K562 (cell line): ENCODE results near the gene SNX15. TPM values are rescaled to one million over a fixed set of nuclear protein-coding genes. Genes with fewer than 3 reads are reported as not detected.

ENCODE experiments used
- CHD1 ChIP-seq: fragments of 200-600 bp; sonication (generic); IDR thresholded peaks from one replicate; pipeline ENCODE4 v1.6.1; 2012; ENCODE audit warnings: mild to moderate bottlenecking, moderate library complexity, low read length, inconsistent platforms
- CREBBP ChIP-seq: IDR thresholded peaks from one replicate; pipeline ENCODE4 v1.6.1; 2012; ENCODE audit warnings: low read depth, mild to moderate bottlenecking, control low read depth, inconsistent platforms, low read length
- DACH1 ChIP-seq: fragments of 450-650 bp; IDR thresholded peaks from 2 replicates; pipeline ENCODE4 v1.6.1; 2018; ENCODE audit not compliant: partially characterized antibody
- FOSL1 ChIP-seq: fragments of 200-800 bp; sonication (Bioruptor generic); conservative IDR thresholded peaks from 2 replicates; pipeline ENCODE4 v1.6.1; 2016; ENCODE audit warnings: missing genetic modification characterization, missing compliant biosample characterization
- KAT2B ChIP-seq: IDR thresholded peaks from one replicate; pipeline ENCODE4 v1.6.1; 2012; ENCODE audit warnings: low read depth, mild to moderate bottlenecking, control low read depth, inconsistent platforms, low read length, moderate library complexity
- MCM7 ChIP-seq, 2 experiments: fragments of 450-650 bp; IDR thresholded peaks; 2 replicates each; pipeline ENCODE4 v1.6.1; 2016 to 2018
- MYBL2 ChIP-seq, 2 experiments: fragments of 450-650 bp in 1 of 2; sonication (generic) in 1 of 2; formaldehyde crosslinking in 1 of 2; IDR thresholded peaks; 2 replicates each; pipeline versions ENCODE4 v1.6.1 to v1.8.1; 2017 to 2022; ENCODE audit warnings: borderline replicate concordance in 1 of 2, inconsistent platforms in 1 of 2, low read depth in 1 of 2, mild to moderate bottlenecking in 1 of 2, missing genetic modification reagents in 1 of 2, moderate library complexity in 1 of 2
- NR2C2 ChIP-seq, 2 experiments: fragments of 200-800 bp in 1 of 2; sonication (Bioruptor generic) in 1 of 2; sonication (generic) in 1 of 2; formaldehyde crosslinking in 1 of 2; IDR thresholded peaks; 2 replicates each; pipeline versions ENCODE4 v1.6.1 to v1.8.0; 2016 to 2022; ENCODE audit warnings: mild to moderate bottlenecking in 1 of 2, missing compliant biosample characterization in 1 of 2, missing genetic modification characterization in 1 of 2, missing genetic modification reagents in 1 of 2
- NUFIP1 ChIP-seq: fragments of 450-650 bp; IDR thresholded peaks from 2 replicates; pipeline ENCODE4 v1.6.1; 2018; ENCODE audit not compliant: partially characterized antibody
- PHF8 ChIP-seq: fragments of 200-600 bp; sonication (generic); IDR thresholded peaks from 2 replicates; pipeline ENCODE4 v1.6.1; 2012; ENCODE audit warnings: mixed run types, mild to moderate bottlenecking, inconsistent platforms, low read length, moderate library complexity, borderline replicate concordance
- POLR2A ChIP-seq: fragments of 450-650 bp; conservative IDR thresholded peaks from 2 replicates; pipeline ENCODE4 v1.6.1; 2016
- PRPF4 ChIP-seq: fragments of 200-400 bp; formaldehyde crosslinking; IDR thresholded peaks from one replicate; pipeline ENCODE4 v1.6.1; 2017; ENCODE audit warnings: low read length, low read depth, mild to moderate bottlenecking; ENCODE audit not compliant: insufficient read depth, poor library complexity, severe bottlenecking
- RBM25 ChIP-seq: fragments of 200-400 bp; formaldehyde crosslinking; IDR thresholded peaks from 2 replicates; pipeline ENCODE4 v1.6.1; 2018; ENCODE audit warnings: low read length, low read depth, moderate library complexity; ENCODE audit not compliant: severe bottlenecking
- SMARCA4 ChIP-seq: fragments of 450-650 bp; IDR thresholded peaks from 2 replicates; pipeline ENCODE4 v1.6.1; 2016
- SP1 ChIP-seq: sonication (generic); formaldehyde crosslinking; IDR thresholded peaks from 2 replicates; pipeline ENCODE4 v1.8.1; 2022; ENCODE audit warnings: mild to moderate bottlenecking, missing genetic modification reagents
- TCF15 ChIP-seq: fragments of 250-450 bp; sonication (Bioruptor Pico); IDR thresholded peaks from 2 replicates; pipeline ENCODE4 v1.8.0; 2022; ENCODE audit warnings: moderate library complexity, mild to moderate bottlenecking, inconsistent platforms
- ZBTB17 ChIP-seq: fragments of 450-650 bp; formaldehyde crosslinking; IDR thresholded peaks from 2 replicates; pipeline ENCODE4 v1.4.0; 2020; ENCODE audit warnings: mild to moderate bottlenecking
- ZBTB7A ChIP-seq: IDR thresholded peaks from 2 replicates; pipeline ENCODE4 v1.6.1; 2011; ENCODE audit warnings: low read depth, mild to moderate bottlenecking, low read length, moderate library complexity, borderline replicate concordance; ENCODE audit not compliant: control insufficient read depth
- ZFP30 ChIP-seq: fragments of 250-450 bp; sonication (Bioruptor Pico); IDR thresholded peaks from 2 replicates; pipeline ENCODE4 v1.8.0; 2022; ENCODE audit warnings: moderate library complexity, mild to moderate bottlenecking, inconsistent platforms, borderline replicate concordance
- ZNF124 ChIP-seq: sonication (generic); formaldehyde crosslinking; IDR thresholded peaks from 2 replicates; pipeline ENCODE4 v1.8.1; 2022; ENCODE audit warnings: missing genetic modification reagents
- ZNF224 ChIP-seq: sonication (generic); formaldehyde crosslinking; IDR thresholded peaks from 2 replicates; pipeline ENCODE4 v1.8.0; 2022; ENCODE audit warnings: mild to moderate bottlenecking, missing genetic modification reagents
- ZNF707 ChIP-seq: fragments of 250-450 bp; sonication (Bioruptor Pico); conservative IDR thresholded peaks from 2 replicates; pipeline ENCODE4 v1.8.0; 2022; ENCODE audit warnings: inconsistent platforms, mild to moderate bottlenecking, moderate library complexity
- ZSCAN29 ChIP-seq: fragments of 450-650 bp; IDR thresholded peaks from 2 replicates; pipeline ENCODE4 v1.6.1; 2017
- polyA plus RNA-seq, 8 experiments: library from polyadenylated mRNA; depleted of rRNA in 4 of 8; stranded (reverse) in 5 of 8; unstranded in 3 of 8; fragments of >200 nt; fragmentation: Nextera tagmentation in 2 of 8; fragmentation: Illumina TruSeq in 1 of 8; extraction: Ambion mirVana in 2 of 8; extraction: Trizol in 1 of 8; gene quantifications; 2 replicates each; pipeline versions ENCODE4 v1.2.1 to v1.2.3, GENCODE V29; 2011 to 2014; ENCODE audit warnings: inconsistent platforms in 1 of 8, missing spikeins in 1 of 8
- total RNA-seq, 7 experiments: library from RNA; depleted of rRNA in 6 of 7; stranded (reverse); fragments of >200 nt in 6 of 7; fragmentation: Illumina TruSeq in 2 of 7; extraction: Trizol in 2 of 7; gene quantifications; 2 replicates each; pipeline versions ENCODE4 v1.2.1 to v1.2.3, GENCODE V29; 2011 to 2021; ENCODE audit warnings: low replicate concordance in 1 of 7
- TF ChIP-seq, protein P1 (sequence below), 2 experiments: fragments of 450-650 bp; conservative IDR thresholded peaks; 2 replicates each; pipeline ENCODE4 v1.6.1; 2017; ENCODE audit warnings: mild to moderate bottlenecking in 2 of 2, moderate library complexity in 2 of 2
- TF ChIP-seq, protein P2 (sequence below), 2 experiments: fragments of 450-650 bp in 1 of 2; sonication (generic) in 1 of 2; formaldehyde crosslinking; conservative IDR thresholded peaks; 2 replicates each; pipeline versions ENCODE4 v1.4.0 to v1.8.1; 2020 to 2022; ENCODE audit warnings: mild to moderate bottlenecking in 1 of 2, missing genetic modification reagents in 1 of 2

Gene SNX15
- total and polyA plus RNA-seq, 9 of the 15 experiments (the other 6 are each of a cell fraction or from before 2014, with no cell fraction given) = 1.8 to 27.8 (median 15.2) TPM

DNA sequence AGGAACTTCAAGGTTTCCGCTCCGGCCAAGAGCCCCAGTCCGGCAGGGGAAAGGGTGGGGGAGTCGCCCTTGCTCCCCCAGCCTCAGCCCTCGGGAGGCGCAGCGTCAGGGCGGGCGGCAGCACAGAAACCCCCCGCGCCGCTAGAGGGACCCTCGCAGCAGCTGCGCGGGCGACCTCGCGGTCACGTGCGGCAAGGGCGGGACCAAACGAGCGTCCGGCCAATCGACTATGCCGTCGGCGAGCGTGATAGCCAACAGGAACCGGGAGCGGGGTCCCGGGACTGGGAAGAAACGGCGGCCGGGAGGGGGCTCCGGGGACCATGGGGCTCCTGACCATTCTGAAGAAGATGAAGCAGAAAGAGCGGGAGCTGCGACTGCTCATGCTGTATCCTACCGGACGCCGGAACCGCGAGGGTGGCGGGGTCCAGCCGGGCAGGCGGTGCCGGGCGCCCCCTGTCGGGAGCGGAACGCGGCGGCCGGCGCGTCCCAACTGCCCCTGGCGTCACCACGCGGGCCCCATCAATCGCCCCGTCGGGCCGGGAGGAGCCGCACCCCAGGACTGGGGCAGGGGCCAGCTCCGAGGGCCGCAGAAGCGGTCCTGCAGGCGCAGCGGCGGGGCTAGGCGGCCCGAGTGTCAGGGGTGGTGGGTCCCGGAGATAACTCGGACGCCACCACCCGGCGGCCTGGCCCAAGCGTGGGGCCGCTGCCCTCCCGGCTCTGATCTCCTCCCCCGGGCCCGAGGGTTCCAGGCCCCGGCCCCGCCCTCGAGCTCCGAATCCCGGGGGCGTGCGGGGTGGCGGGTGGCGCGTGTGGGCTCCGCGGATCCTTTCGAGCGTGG is 13.1 kb upstream of the SNX15 start, which contains the start of gene ARL2 (continued):
- no peak; the same call in 1 of the 2 replicates for TF ChIP-seq SMARCA4
- TF ChIP-seq NR2C2 (CRISPR knock-in tag; IDR thresholded peaks at IDR 0.05) = no peak; the same call in 1 of the 2 replicates
- peak; percentile 88 for TF ChIP-seq NR2C2 (tag; IDR thresholded peaks at IDR 0.05)
- no peak for TF ChIP-seq ZBTB17 (CRISPR knock-in tag)
- TF ChIP-seq, protein P1, sequence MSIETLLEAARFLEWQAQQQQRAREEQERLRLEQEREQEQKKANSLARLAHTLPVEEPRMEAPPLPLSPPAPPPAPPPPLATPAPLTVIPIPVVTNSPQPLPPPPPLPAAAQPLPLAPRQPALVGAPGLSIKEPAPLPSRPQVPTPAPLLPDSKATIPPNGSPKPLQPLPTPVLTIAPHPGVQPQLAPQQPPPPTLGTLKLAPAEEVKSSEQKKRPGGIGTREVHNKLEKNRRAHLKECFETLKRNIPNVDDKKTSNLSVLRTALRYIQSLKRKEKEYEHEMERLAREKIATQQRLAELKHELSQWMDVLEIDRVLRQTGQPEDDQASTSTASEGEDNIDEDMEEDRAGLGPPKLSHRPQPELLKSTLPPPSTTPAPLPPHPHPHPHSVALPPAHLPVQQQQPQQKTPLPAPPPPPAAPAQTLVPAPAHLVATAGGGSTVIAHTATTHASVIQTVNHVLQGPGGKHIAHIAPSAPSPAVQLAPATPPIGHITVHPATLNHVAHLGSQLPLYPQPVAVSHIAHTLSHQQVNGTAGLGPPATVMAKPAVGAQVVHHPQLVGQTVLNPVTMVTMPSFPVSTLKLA (conservative IDR thresholded peaks at IDR 0.05) = peak; percentile 91 to 94
- peak; percentile 98 for TF ChIP-seq CHD1
- peak; percentile 73 for TF ChIP-seq PRPF4
- peak; percentile 76; the same call in 1 of the 2 replicates for TF ChIP-seq PHF8
- TF ChIP-seq ZNF707 (CRISPR knock-in tag) = peak; percentile 77
- TF ChIP-seq KAT2B = peak; percentile 55
- peak; percentile 76; the same call in 1 of the 2 replicates for TF ChIP-seq POLR2A
- no peak for TF ChIP-seq MCM7 (IDR thresholded peaks at IDR 0.05)
- TF ChIP-seq, protein P2, sequence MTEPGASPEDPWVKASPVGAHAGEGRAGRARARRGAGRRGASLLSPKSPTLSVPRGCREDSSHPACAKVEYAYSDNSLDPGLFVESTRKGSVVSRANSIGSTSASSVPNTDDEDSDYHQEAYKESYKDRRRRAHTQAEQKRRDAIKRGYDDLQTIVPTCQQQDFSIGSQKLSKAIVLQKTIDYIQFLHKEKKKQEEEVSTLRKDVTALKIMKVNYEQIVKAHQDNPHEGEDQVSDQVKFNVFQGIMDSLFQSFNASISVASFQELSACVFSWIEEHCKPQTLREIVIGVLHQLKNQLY (CRISPR knock-in tag; conservative IDR thresholded peaks at IDR 0.05) = peak in 1 of 2 experiments; percentile 73; a peak in 1 of 4 replicates
- peak; percentile 88 for TF ChIP-seq ZBTB7A
- TF ChIP-seq MYBL2 (IDR thresholded peaks at IDR 0.05; ENCODE audit: low read depth) = no peak
- TF ChIP-seq MYBL2 (CRISPR knock-in tag; IDR thresholded peaks at IDR 0.05; ENCODE audit: borderline replicate concordance) = no peak
- peak; percentile 59 for TF ChIP-seq FOSL1
- TF ChIP-seq ZNF124 (CRISPR knock-in tag) = peak; percentile 86; the same call in 1 of the 2 replicates
- TF ChIP-seq RBM25 = peak; percentile 83
- no peak for TF ChIP-seq NUFIP1
- TF ChIP-seq TCF15 (CRISPR knock-in tag) = no peak
- no peak for TF ChIP-seq CREBBP
- peak; percentile 87; the same call in 1 of the 2 replicates for TF ChIP-seq SP1 (CRISPR knock-in tag)
- peak; percentile 5 for TF ChIP-seq DACH1
- no peak for TF ChIP-seq ZFP30 (CRISPR knock-in tag)
- TF ChIP-seq ZSCAN29 = no peak
- peak; percentile 94 for TF ChIP-seq ZNF224 (CRISPR knock-in tag)
